Endodermal cell (in vitro differentiated cells): ENCODE measurements around the gene DMAC2L. TPM values are rescaled to one million over a fixed set of nuclear protein-coding genes. Genes with fewer than 3 reads are reported as not detected.

Experiments
- DNase-seq: peaks from one replicate; pipeline ENCODE4 v3.0.0-alpha.2; 2017
- H3K27ac ChIP-seq: 2 replicates; pipeline ENCODE4 v1.5.1; 2013; ENCODE audit warnings: mild to moderate bottlenecking, low read depth, low read length, moderate library complexity
- H3K27me3 ChIP-seq: 2 replicates; pipeline ENCODE4 v1.6.1; 2013; ENCODE audit warnings: mild to moderate bottlenecking, low read length, moderate library complexity; ENCODE audit not compliant: insufficient read depth, control insufficient read depth, poor library complexity, severe bottlenecking
- H3K36me3 ChIP-seq: 2 replicates; pipeline ENCODE4 v1.7.0; 2013; ENCODE audit warnings: mild to moderate bottlenecking, low read length, moderate library complexity; ENCODE audit not compliant: control insufficient read depth, insufficient read depth
- H3K4me1 ChIP-seq: one replicate; pipeline ENCODE4 v1.7.0; 2013; ENCODE audit warnings: low read length; ENCODE audit not compliant: control insufficient read depth, insufficient read depth
- H3K4me3 ChIP-seq: 2 replicates; pipeline ENCODE4 v1.5.1; 2013; ENCODE audit warnings: mild to moderate bottlenecking, low read length, moderate library complexity
- H3K9ac ChIP-seq: 2 replicates; pipeline ENCODE4 v1.6.1; 2013; ENCODE audit warnings: mild to moderate bottlenecking, low read length, moderate library complexity; ENCODE audit not compliant: poor library complexity, severe bottlenecking; ENCODE audit errors: extremely low read depth
- H3K9me3 ChIP-seq: 2 replicates; pipeline ENCODE4 v1.6.1; 2013; ENCODE audit warnings: mild to moderate bottlenecking, low read length, moderate library complexity; ENCODE audit not compliant: control insufficient read depth
- H3K27ac Mint-ChIP-seq: 2 replicates; pipeline ENCODE4 v1.8.0; 2020; ENCODE audit warnings: mixed read lengths
- H3K27me3 Mint-ChIP-seq: 2 replicates; pipeline ENCODE4 v1.8.0; 2021; ENCODE audit warnings: mild to moderate bottlenecking, mixed read lengths; ENCODE audit not compliant: insufficient read depth
- H3K36me3 Mint-ChIP-seq: 2 replicates; pipeline ENCODE4 v1.8.0; 2020; ENCODE audit warnings: low read depth, mixed read lengths
- H3K4me1 Mint-ChIP-seq: 2 replicates; pipeline ENCODE4 v1.8.0; 2020; ENCODE audit warnings: mixed read lengths
- H3K4me3 Mint-ChIP-seq: 2 replicates; pipeline ENCODE4 v1.8.0; 2020; ENCODE audit warnings: mild to moderate bottlenecking, moderate library complexity, mixed read lengths
- H3K9me3 Mint-ChIP-seq: 2 replicates; pipeline ENCODE4 v1.8.0; 2020; ENCODE audit warnings: mild to moderate bottlenecking, mixed read lengths
- WGBS, 2 experiments: methylation state at CpG; one replicate each; pipeline versions ENCODE4 v1.1.5 to v1.1.7; 2013; ENCODE audit warnings: missing lambda C conversion rate in 2 of 2, mixed read lengths in 1 of 2; ENCODE audit not compliant: insufficient coverage in 1 of 2, insufficient read length in 1 of 2; 5-methylcytosine and 5-hydroxymethylcytosine counted together
- total RNA-seq, 2 donors: library from RNA; stranded (reverse); fragmentation: NEBNext Ultra II Directional in 1 of 2; extraction: Animal tissue kit (Norgen Biotek cat#: 25700) in 1 of 2; gene quantifications; 2 replicates in 1 of 2; 3 replicates in 1 of 2; pipeline ENCODE4 v1.2.1, GENCODE V29; 2021
- TF ChIP-seq, protein P1 (sequence below): fragments of 200-600 bp; sonication (generic); conservative IDR thresholded peaks from 2 replicates; pipeline ENCODE4 v1.5.0; 2021; ENCODE audit warnings: antibody characterized with exemption, mild to moderate bottlenecking

DMAC2L gene
- total RNA-seq, 2 donors from 2014 or later = 15.3 to 16.6 TPM

GRCh38 chr14:50357124-50357523, 45.0 kb downstream of the DMAC2L start:
- DNase-seq = no peak
- H3K9me3 ChIP-seq = no peaks in the 10 kb centered on the region
- H3K9ac ChIP-seq = no peak overlapping the region
- 82 to 94% methylated on average over 5 to 6 of the region's 6 CpGs for WGBS, 2 experiments
- no peak overlapping the region for H3K27ac ChIP-seq
- no peaks in the 10 kb centered on the region for H3K36me3 ChIP-seq
- no peaks in the 10 kb centered on the region for H3K36me3 Mint-ChIP-seq
- H3K27ac Mint-ChIP-seq = no peak overlapping the region
- H3K27me3 ChIP-seq = no peaks in the 10 kb centered on the region
- no peak overlapping the region for H3K4me3 Mint-ChIP-seq
- no peaks in the 10 kb centered on the region for H3K9me3 Mint-ChIP-seq
- H3K4me1 ChIP-seq = no peaks in the 10 kb centered on the region
- TF ChIP-seq, protein P1, sequence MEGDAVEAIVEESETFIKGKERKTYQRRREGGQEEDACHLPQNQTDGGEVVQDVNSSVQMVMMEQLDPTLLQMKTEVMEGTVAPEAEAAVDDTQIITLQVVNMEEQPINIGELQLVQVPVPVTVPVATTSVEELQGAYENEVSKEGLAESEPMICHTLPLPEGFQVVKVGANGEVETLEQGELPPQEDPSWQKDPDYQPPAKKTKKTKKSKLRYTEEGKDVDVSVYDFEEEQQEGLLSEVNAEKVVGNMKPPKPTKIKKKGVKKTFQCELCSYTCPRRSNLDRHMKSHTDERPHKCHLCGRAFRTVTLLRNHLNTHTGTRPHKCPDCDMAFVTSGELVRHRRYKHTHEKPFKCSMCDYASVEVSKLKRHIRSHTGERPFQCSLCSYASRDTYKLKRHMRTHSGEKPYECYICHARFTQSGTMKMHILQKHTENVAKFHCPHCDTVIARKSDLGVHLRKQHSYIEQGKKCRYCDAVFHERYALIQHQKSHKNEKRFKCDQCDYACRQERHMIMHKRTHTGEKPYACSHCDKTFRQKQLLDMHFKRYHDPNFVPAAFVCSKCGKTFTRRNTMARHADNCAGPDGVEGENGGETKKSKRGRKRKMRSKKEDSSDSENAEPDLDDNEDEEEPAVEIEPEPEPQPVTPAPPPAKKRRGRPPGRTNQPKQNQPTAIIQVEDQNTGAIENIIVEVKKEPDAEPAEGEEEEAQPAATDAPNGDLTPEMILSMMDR = no peak
- peaks cover 3% of the 10 kb centered on the region for H3K27me3 Mint-ChIP-seq
- H3K4me3 ChIP-seq = no peak overlapping the region
- H3K4me1 Mint-ChIP-seq = peaks cover 2% of the 10 kb centered on the region

GRCh38 chr14:50357753-50358395, 45.8 kb downstream of the DMAC2L start:
- H3K27ac ChIP-seq = no peak overlapping the region
- Mint-ChIP-seq H3K27me3 (peaks cover 3% of the 10 kb centered on the region), H3K9me3 (peaks cover 4% of the 10 kb centered on the region), H3K4me1 (peaks cover 2% of the 10 kb centered on the region), H3K36me3 (no peaks in the 10 kb centered on the region), H3K27ac (no peak overlapping the region), H3K4me3 (no peak overlapping the region)
- TF ChIP-seq, protein P1 = no peak
- no peak overlapping the region for H3K4me3 ChIP-seq
- DNase-seq = no peak
- no peaks in the 10 kb centered on the region for H3K4me1 ChIP-seq
- H3K9ac ChIP-seq = no peak overlapping the region
- no peaks in the 10 kb centered on the region for H3K36me3 ChIP-seq
- H3K9me3 ChIP-seq = no peaks in the 10 kb centered on the region
- no peaks in the 10 kb centered on the region for H3K27me3 ChIP-seq
- WGBS, 2 experiments = 87 to 92% methylated on average over 3 to 4 of the region's 4 CpGs

- WGBS, 2 experiments = 98 to 100% methylated on average over 2 to 5 of the region's 5 CpGs
- no peaks in the 10 kb centered on the region for H3K36me3 Mint-ChIP-seq
- Histone ChIP-seq H3K27me3 (no peaks in the 10 kb centered on the region), H3K9me3 (no peaks in the 10 kb centered on the region), H3K36me3 (no peaks in the 10 kb centered on the region), H3K27ac (no peak overlapping the region), H3K9ac (no peak overlapping the region), H3K4me1 (no peaks in the 10 kb centered on the region), H3K4me3 (no peak overlapping the region)
- no peak overlapping the region for H3K4me3 Mint-ChIP-seq
- H3K9me3 Mint-ChIP-seq = peaks cover 4% of the 10 kb centered on the region
- no peak for DNase-seq
- peaks cover 3% of the 10 kb centered on the region for H3K27me3 Mint-ChIP-seq
- TF ChIP-seq, protein P1 = no peak
- peaks cover 2% of the 10 kb centered on the region for H3K4me1 Mint-ChIP-seq
- H3K27ac Mint-ChIP-seq = no peak overlapping the region
These were observed 47.5 kb downstream of the DMAC2L start for GRCh38 chr14:50359631-50360030.
